GM19372 (cell line): Measurements from ENCODE around the gene SELENOK.

ENCODE experiments used
- ATAC-seq: cut with Tn5 transposase; IDR thresholded peaks from one replicate; pipeline ENCODE4 v1.9.1; 2021; ENCODE audit warnings: mild to moderate bottlenecking, low read depth, moderate library complexity; ENCODE audit not compliant: unreplicated experiment

SELENOK gene

DNA sequence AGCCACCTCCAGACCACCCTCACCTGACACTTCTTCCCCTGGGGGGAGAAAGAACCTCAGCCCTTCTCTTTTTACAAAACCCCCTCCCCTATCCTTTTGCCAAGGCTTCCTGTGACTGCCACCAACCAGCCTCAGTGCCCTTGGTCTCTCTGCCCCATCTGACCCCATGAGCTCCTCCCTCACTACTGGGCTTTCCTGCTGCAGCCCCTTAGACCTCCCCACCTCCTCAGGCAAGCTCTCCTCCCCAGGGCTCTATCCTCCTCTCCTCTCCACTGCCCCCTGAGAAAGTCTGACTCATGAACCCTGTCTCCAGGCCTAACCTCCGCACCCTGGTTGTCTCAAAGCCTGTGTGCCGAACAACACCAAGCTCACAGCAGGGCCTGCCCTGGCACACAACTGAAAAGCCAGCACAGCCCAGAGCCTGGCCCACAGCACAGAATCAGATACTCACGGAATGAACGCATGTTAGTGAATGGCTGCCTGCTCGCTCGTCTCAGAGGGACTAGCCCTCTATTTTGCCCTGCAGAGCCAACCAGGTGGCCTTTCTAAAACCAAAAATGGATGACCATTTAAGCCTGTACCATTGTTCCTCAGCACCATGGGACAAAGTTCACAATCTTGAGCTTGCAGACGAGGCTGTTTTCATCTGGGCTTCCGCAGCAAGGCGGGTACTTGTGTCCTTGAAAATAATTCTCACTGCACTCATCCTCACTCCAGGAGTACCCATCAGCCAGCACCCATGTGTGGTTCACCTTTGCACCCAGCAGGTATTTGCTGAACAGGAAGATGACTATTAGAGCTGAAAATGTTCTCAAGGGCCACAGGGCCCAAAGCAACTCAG is 47.2 kb downstream of the SELENOK start:
- no peak for ATAC-seq

DNA sequence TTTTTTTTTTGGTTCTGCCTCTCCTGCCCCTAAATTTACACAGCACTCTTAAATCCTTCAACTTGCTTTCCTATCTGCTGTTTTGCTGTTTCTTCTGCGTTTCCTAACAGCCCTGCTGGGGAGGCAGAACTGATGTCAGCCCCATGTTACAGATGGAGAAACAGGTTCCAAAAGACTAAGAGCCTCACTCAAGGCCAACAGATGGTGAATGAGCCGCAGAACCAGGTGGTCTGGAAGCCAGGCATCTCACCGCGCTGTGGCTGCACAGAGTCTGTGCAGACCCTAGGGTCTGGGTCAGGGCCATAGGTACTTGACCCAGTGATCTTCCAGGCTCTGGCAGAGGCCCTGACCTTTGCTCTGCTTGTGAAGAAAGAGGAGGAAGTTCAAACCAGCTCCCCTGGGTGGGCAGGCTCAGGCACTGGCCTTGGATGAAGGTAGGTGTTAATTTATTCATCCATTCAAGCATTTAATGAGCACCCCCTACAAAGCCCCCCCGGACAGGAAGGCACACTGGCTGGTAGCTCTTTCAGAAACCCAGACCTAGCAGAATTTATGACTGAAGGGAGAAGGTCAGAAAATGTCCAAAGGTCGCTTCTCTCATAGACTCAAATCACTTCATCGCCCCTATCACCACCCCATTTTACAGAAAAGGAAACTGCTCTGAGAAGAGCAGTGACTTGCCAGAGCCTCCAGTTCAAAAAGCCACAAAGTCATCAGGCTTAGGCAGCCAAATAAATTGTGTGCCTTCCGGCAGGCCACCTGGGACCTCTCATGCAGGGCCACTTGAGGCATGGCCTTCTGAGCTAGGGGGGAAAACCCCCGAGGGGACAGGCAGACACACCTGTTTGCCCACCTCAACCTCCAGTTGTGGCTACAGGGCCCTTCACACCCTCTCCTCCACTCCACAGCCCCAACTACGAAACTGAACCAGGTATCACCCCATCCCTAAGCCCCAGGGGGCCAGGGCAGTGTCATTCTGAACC is 48.2 kb downstream of the SELENOK start:
- ATAC-seq: no peak

DNA sequence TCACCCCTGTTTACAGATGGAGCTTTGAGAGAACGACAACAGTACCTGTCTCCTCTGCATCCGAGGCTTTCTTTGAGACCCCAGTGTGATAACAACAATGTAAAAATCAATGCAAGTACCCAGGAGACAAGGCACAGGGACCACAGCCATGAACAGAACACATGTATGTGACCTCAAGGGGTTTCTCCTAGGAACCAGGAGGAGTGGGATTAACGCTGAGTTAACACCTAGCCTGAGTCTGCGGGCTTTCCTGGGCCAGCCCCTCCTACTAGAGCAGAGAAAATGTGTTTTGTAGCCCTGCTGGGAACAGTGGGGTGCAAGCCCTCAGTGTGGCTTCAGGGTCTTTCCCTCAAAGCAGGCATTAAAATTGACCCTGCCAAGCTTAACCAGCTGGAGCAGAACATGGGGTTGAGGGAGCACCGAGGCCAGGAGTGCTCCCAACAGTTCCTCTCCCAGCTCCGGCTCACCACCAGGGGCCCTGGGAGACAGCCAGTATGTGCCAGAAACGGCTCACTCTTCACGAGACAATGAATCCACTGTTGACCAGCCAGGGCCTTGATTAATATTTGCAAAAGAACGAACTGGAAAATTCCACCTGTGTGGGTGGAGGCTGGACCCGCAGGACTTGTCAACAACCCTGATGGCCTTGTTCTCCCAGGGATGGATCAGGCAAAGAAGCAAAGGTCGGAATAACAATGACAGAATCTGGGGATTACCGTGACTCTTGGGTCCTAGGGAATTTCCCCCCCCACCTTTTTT is 49.0 kb downstream of the SELENOK start:
- no peak for ATAC-seq

DNA sequence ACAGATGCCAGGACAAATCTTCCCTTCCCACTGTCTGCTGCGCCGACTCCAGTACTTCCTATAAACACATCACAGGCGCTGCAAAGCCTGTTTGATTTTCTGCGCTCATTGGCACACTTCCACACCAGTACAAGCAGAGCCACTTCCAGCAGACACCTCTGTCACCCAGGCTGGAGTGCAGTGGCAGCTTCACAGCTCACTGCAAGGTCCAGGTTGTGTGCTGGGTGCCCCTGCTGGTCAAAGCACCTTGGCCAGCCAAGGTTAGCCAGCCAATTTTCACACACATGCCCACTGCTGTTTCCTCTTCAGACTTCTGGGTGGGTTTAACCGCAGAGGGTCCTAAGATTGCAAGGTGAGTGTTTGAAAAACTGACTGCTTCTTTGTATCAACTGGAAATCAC is 50.4 kb downstream of the SELENOK start:
- ATAC-seq: no peak

DNA sequence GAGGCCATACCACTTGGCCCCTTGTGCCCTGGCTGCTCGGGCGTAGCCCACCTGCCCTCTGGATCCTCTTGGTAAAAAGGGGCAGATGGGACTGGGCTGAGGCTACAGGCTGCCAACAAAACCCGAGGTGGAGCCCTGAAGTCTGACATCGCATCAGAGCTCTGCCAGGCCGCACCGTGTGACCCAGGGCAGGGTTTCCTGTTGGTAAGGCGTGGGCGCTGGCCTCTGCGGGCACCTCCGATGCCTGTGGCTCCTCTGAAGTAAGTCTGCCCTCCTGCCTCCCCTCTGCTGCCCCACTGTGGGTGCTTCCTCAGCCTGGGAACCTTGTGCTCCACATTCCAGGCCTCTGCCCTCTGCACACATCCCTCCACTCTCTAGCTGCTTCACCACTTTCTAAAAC is 54.3 kb downstream of the SELENOK start:
- ATAC-seq: no peak

DNA sequence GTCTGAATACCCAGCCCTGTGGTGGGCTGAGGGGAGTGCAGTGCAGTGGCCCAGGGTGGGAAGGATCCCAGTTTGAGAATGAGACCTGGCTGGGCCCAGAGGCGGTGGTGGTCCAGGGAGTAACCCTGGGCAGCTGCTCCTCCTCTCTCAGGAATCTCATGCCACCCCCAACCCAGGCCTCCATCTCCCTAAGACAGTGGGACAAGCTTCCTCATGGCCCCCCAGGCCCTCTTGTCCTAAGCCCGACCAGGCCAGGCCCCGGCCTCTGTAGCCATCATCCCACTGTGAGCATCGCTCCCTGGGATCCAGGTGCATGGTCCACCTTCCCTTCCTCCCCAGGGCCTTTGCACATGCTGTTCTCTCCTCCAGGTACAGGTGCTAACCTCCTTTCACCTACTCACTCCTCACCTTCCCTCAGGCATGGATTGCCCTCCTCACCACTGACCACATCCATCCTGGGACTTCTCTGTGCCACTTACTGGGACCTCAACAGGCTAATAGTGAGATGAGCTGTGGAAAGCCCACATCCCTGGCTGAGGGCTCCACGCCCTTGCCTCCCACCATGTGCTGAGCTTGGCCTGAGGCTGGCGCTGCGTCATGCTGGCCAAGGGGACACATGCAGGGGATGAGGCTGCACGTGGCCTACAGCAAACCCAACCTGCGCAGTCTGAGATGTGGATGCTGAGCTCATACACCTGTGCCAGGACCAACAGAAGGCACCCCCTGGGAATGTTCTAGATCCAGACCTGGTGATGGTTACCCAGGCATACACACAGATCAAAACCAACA is 55.4 kb downstream of the SELENOK start:
- ATAC-seq: no peak

DNA sequence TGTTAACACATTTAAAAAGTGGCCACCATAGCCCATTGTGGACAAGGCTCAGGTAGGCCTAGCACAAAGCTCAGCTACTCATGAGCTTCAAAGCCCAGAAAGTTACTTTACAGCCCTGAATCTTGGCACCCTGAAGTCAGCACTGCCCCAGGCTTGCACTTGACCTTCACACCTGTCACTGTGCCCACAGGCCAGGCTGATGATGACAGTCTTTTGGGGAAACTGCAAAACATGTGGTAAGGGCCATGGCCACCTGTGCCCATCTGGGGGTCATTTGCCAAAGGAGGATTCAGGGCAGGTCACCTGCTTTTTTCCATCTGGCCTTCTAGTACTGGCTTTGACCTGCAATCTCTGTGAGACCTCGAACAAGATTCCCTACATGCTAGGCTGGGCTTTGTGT is 56.4 kb downstream of the SELENOK start:
- no peak for ATAC-seq

DNA sequence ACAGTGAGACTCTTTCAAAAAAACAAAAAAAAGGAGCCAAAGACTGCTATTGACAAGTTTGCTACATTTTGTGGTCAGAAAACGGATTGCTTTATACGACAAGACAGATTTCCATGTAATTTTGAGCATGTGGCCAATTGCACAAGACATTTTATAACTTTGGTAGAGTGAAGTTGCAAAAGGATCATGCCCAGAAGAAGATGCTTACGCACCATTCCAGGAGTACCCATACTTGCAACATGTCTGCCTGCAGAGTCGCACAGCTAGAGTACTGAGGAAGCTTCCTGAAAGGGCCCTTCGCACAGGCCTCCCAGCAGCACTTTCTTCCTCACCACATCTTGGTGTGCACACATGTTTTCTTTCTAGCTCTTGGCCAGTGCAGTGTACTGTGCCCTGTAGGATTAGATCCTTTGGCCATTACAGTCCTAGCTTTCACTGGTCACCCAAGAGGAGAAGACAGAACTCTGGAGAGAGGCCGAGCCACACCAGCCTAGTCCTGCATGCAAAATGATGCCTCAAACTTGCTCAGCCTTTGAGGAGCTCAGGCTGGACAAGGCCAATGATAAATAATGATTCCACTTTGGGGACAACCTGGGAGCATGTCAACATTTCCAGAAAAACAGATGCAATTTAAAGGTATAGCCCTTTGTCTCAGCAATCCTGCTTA is 57.1 kb downstream of the SELENOK start:
- no peak for ATAC-seq
